Measurements from ENCODE around the gene DCAF5. TPM values are rescaled to one million over a fixed set of nuclear protein-coding genes. Genes with fewer than 3 reads are reported as not detected.

DCAF5 gene
- total and polyA plus RNA-seq, 2 of the 8 experiments (the other 6 are each of a cell fraction or from before 2014, with no cell fraction given), result 24.3 to 31.0 TPM

- Histone ChIP-seq H3K79me1 (ENCODE audit: low read depth, low read length) (no peaks in the 10 kb centered on the region), H3K79me2 (ENCODE audit: control insufficient read depth in 1 of 2, insufficient read depth in 2 of 2, low read length in 2 of 2) (peaks cover 0 to 30% of the 10 kb centered on the region in 2 experiments; a peak in 2 of 4 replicates), H4K8ac (ENCODE audit: extremely low read depth, insufficient read depth, low read length) (peak within 1 kb of the TSS; percentile 68), H3K4me3 (ENCODE audit: extremely low read depth in 1 of 4, insufficient read depth in 2 of 4, low read depth in 3 of 4, low read length in 4 of 4) (peak within 1 kb of the TSS; percentile 63 to 86 (median 80)), H3K23me2 (ENCODE audit: low read depth, low read length) (no peaks in the 10 kb centered on the region), H3K36me3 (ENCODE audit: control insufficient read depth in 2 of 4, insufficient read depth in 4 of 4, low read length in 3 of 4) (no peaks in the 10 kb centered on the region; a peak in 1 of 8 replicates), H3K14ac (ENCODE audit: insufficient read length) (no peak within 1 kb of the TSS), H3K18ac (ENCODE audit: extremely low read depth, low read length) (peak within 1 kb of the TSS; percentile 89), H3K4ac (replicated peaks; ENCODE audit: insufficient read length, low read depth, low read length) (no peak within 1 kb of the TSS), H2BK12ac (ENCODE audit: low read depth, low read length) (no peak within 1 kb of the TSS), H3K56ac (replicated peaks; ENCODE audit: insufficient read length, low read depth, low read length) (peak within 1 kb of the TSS; percentile 84), H3K27ac (ENCODE audit: low read depth, low read length) (peak within 1 kb of the TSS; percentile 80; the same call in 1 of the 2 replicates), H3K4me2 (ENCODE audit: insufficient read depth in 1 of 2, low read depth in 2 of 2, low read length in 2 of 2) (peak within 1 kb of the TSS; percentile 62 to 69), H3K9me3 (ENCODE audit: insufficient read depth in 2 of 2, low read depth in 1 of 2, low read length in 1 of 2) (no peaks in the 10 kb centered on the region), H4K91ac (replicated peaks; ENCODE audit: insufficient read length, low read length) (no peak within 1 kb of the TSS), H2AFZ (ENCODE audit: low read length) (peak within 1 kb of the TSS; percentile 94), H3K9ac (replicated peaks in 1 of 4; ENCODE audit: extremely low read depth in 1 of 4, low read depth in 3 of 4, low read length in 3 of 4) (peak within 1 kb of the TSS; percentile 1 to 77 (median 71)), H3K23ac (ENCODE audit: insufficient read length) (no peak within 1 kb of the TSS), H3K4me1 (replicated peaks in 1 of 4; ENCODE audit: control insufficient read depth in 3 of 4, insufficient read depth in 4 of 4, low read length in 3 of 4) (peaks cover 0 to 2% (median 0%) of the 10 kb centered on the region in 4 experiments; a peak in 2 of 7 replicates), H2BK20ac (ENCODE audit: low read length) (no peak within 1 kb of the TSS), H4K5ac (ENCODE audit: insufficient read length, low read depth, low read length) (peak within 1 kb of the TSS; percentile 93), H3K27me3 (replicated peaks in 1 of 4; ENCODE audit: control insufficient read depth in 3 of 4, extremely low read depth in 1 of 4, insufficient read depth in 3 of 4, low read length in 3 of 4) (no peaks in the 10 kb centered on the region), H2BK120ac (replicated peaks; ENCODE audit: low read depth, low read length) (no peak within 1 kb of the TSS), H2BK5ac (ENCODE audit: low read depth, low read length) (peak within 1 kb of the TSS; percentile 37; the same call in 1 of the 2 replicates), H2BK15ac (ENCODE audit: low read length) (no peak within 1 kb of the TSS), H4K20me1 (replicated peaks in 1 of 2; ENCODE audit: control insufficient read depth in 1 of 2, insufficient read depth in 2 of 2, low read length in 2 of 2) (peaks cover 0 to 2% of the 10 kb centered on the region in 2 experiments), H2AK5ac (ENCODE audit: low read depth, low read length) (no peak within 1 kb of the TSS)
- 1% methylated on average over 45 of the region's 58 CpGs; no CpG with 5 or more reads in 1 of the 2 experiments for WGBS, 2 experiments (ENCODE audit: extremely low coverage in 1 of 2, insufficient coverage in 1 of 2, insufficient read length in 1 of 2, insufficient replicate concordance in 2 of 2, low coverage in 1 of 2, low lambda C conversion rate in 2 of 2, missing lambda C conversion rate in 1 of 2)
- POLR2A ChIA-PET (ENCODE audit: partially characterized antibody), result interaction anchor here (0.6 to 2.2 kb wide), 17 partner anchors 8 to 214 kb away, joined by 3 to 8 read pairs (median 4); partner anchors contain the start of genes DCAF5, ERH and SLC39A9
- CTCF ChIA-PET (ENCODE audit: partially characterized antibody), result interaction anchor here (0.5 to 1.8 kb wide), 6 partner anchors 10 to 65 kb away, joined by 3 to 8 read pairs (median 4); no protein-coding TSS in a partner anchor
- peak; percentile 94 for FAIRE-seq
- DNase-seq (ENCODE audit: low read depth in 1 of 2, low spot score in 2 of 2), result peak; percentile 87 to 92
- TF ChIP-seq NRF1 (IDR thresholded peaks at IDR 0.05; ENCODE audit: low read depth, low read length), result no peak
- 0 out of 2 replicates have a peak, but pooled peaks have one; percentile 35 for TF ChIP-seq SUZ12 (IDR thresholded peaks at IDR 0.05; ENCODE audit: low read length)
- TF ChIP-seq CEBPB (IDR thresholded peaks at IDR 0.05; ENCODE audit: low read depth, low read length), result peak; percentile 45; the same call in 1 of the 2 replicates
- TF ChIP-seq HDAC6 (IDR thresholded peaks at IDR 0.05; ENCODE audit: low read depth, low read length), result no peak
- peak; percentile 31; the same call in 1 of the 2 replicates for TF ChIP-seq SIX5 (IDR thresholded peaks at IDR 0.05; ENCODE audit: low read depth, low read length)
- TF ChIP-seq TEAD4 (IDR thresholded peaks at IDR 0.05; ENCODE audit: low read depth, low read length), result no peak; the same call in 1 of the 2 replicates
- TF ChIP-seq CHD1 (IDR thresholded peaks at IDR 0.05; ENCODE audit: low read depth, low read length), result no peak
- no peak; a peak in 1 of 3 replicates for TF ChIP-seq EP300 (IDR thresholded peaks at IDR 0.05; ENCODE audit: borderline replicate concordance in 1 of 2, low read depth in 2 of 2, low read length in 2 of 2)
- peak; percentile 45; the same call in 1 of the 2 replicates for TF ChIP-seq EGR1 (IDR thresholded peaks at IDR 0.05; ENCODE audit: borderline replicate concordance, low read depth, low read length)
- peak; percentile 99 for TF ChIP-seq ASH2L (IDR thresholded peaks at IDR 0.05; ENCODE audit: low read length)
- TF ChIP-seq POU5F1 (IDR thresholded peaks at IDR 0.05; ENCODE audit: low read depth, low read length), result no peak
- TF ChIP-seq FOSL1 (IDR thresholded peaks at IDR 0.05; ENCODE audit: insufficient read depth, low read depth, low read length), result no peak
Observed at GRCh38 chr14:69191340-69192111, 38.6 kb upstream of the DCAF5 start, which contains the start of gene EXD2. Gene EXD2, plus strand, starts transcription at chr14:69191498. Its CDS starts 17,973 bp downstream, at chr14:69209471.
